ENCODE data around the gene KRTAP9-1. TPM values are rescaled to one million over a fixed set of nuclear protein-coding genes. Genes with fewer than 3 reads are reported as not detected.

KRTAP9-1 gene
- total RNA-seq, 1 experiment from 2014 or later, result not detected

Other genes with a start within 250 kb of the KRTAP9-1 start
- gene KRT39, start 222.9 kb upstream of the KRTAP9-1 start, total RNA-seq (2014; rRNA removed; shearing (Covaris generic)), result not detected in 2 replicates
- not detected in 2 replicates for gene KRT40, start 205.6 kb upstream of the KRTAP9-1 start, total RNA-seq (2014; rRNA removed; shearing (Covaris generic))
- gene KRTAP3-3, start 195.7 kb upstream of the KRTAP9-1 start, total RNA-seq (2014; rRNA removed; shearing (Covaris generic)), result not detected in 2 replicates
- gene KRTAP3-2, start 190.0 kb upstream of the KRTAP9-1 start, total RNA-seq (2014; rRNA removed; shearing (Covaris generic)), result not detected in 2 replicates
- not detected in 2 replicates for gene KRTAP3-1, start 180.8 kb upstream of the KRTAP9-1 start, total RNA-seq (2014; rRNA removed; shearing (Covaris generic))
- gene KRTAP1-5, start 162.7 kb upstream of the KRTAP9-1 start, total RNA-seq (2014; rRNA removed; shearing (Covaris generic)), result 0.45 and 2.5 TPM in 2 replicates
- gene KRTAP1-4, start 159.7 kb upstream of the KRTAP9-1 start, total RNA-seq (2014; rRNA removed; shearing (Covaris generic)), result not detected in 2 replicates
- gene KRTAP1-3, start 155.0 kb upstream of the KRTAP9-1 start, total RNA-seq (2014; rRNA removed; shearing (Covaris generic)), result not detected in 2 replicates
- gene KRTAP1-1, start 148.4 kb upstream of the KRTAP9-1 start, total RNA-seq (2014; rRNA removed; shearing (Covaris generic)), result not detected in 2 replicates
- gene KRTAP2-1, start 142.6 kb upstream of the KRTAP9-1 start, total RNA-seq (2014; rRNA removed; shearing (Covaris generic)), result not detected in 2 replicates
- gene KRTAP2-2, start 134.7 kb upstream of the KRTAP9-1 start, total RNA-seq (2014; rRNA removed; shearing (Covaris generic)), result not detected in 2 replicates
- gene KRTAP2-3, start 129.8 kb upstream of the KRTAP9-1 start, total RNA-seq (2014; rRNA removed; shearing (Covaris generic)), result not detected in 2 replicates
- not detected in 2 replicates for gene KRTAP2-4, start 124.0 kb upstream of the KRTAP9-1 start, total RNA-seq (2014; rRNA removed; shearing (Covaris generic))
- gene KRTAP4-7, start 105.7 kb upstream of the KRTAP9-1 start, total RNA-seq (2014; rRNA removed; shearing (Covaris generic)), result not detected in 2 replicates
- not detected in 2 replicates for gene KRTAP4-8, start 91.7 kb upstream of the KRTAP9-1 start, total RNA-seq (2014; rRNA removed; shearing (Covaris generic))
- not detected in 2 replicates for gene KRTAP4-16, start 87.7 kb upstream of the KRTAP9-1 start, total RNA-seq (2014; rRNA removed; shearing (Covaris generic))
- gene KRTAP4-9, start 84.5 kb upstream of the KRTAP9-1 start, total RNA-seq (2014; rRNA removed; shearing (Covaris generic)), result not detected in 2 replicates
- gene KRTAP4-11, start 71.5 kb upstream of the KRTAP9-1 start, total RNA-seq (2014; rRNA removed; shearing (Covaris generic)), result not detected in 2 replicates
- gene KRTAP4-12, start 65.7 kb upstream of the KRTAP9-1 start, total RNA-seq (2014; rRNA removed; shearing (Covaris generic)), result not detected in 2 replicates
- gene KRTAP4-6, start 49.3 kb upstream of the KRTAP9-1 start, total RNA-seq (2014; rRNA removed; shearing (Covaris generic)), result not detected in 2 replicates
- not detected in 2 replicates for gene KRTAP4-5, start 40.1 kb upstream of the KRTAP9-1 start, total RNA-seq (2014; rRNA removed; shearing (Covaris generic))
- not detected in 2 replicates for gene KRTAP4-4, start 29.1 kb upstream of the KRTAP9-1 start, total RNA-seq (2014; rRNA removed; shearing (Covaris generic))
- gene KRTAP4-3, start 21.7 kb upstream of the KRTAP9-1 start, total RNA-seq (2014; rRNA removed; shearing (Covaris generic)), result not detected in 2 replicates
- not detected in 2 replicates for gene KRTAP4-2, start 11.7 kb upstream of the KRTAP9-1 start, total RNA-seq (2014; rRNA removed; shearing (Covaris generic))
- gene KRTAP4-1, start 5.0 kb upstream of the KRTAP9-1 start, total RNA-seq (2014; rRNA removed; shearing (Covaris generic)), result not detected in 2 replicates
- gene KRTAP9-2, start 36.8 kb downstream of the KRTAP9-1 start, total RNA-seq (2014; rRNA removed; shearing (Covaris generic)), result not detected in 2 replicates
- gene KRTAP9-3, start 42.6 kb downstream of the KRTAP9-1 start, total RNA-seq (2014; rRNA removed; shearing (Covaris generic)), result not detected in 2 replicates
- not detected in 2 replicates for gene KRTAP9-8, start 48.1 kb downstream of the KRTAP9-1 start, total RNA-seq (2014; rRNA removed; shearing (Covaris generic))
- gene KRTAP9-4, start 59.8 kb downstream of the KRTAP9-1 start, total RNA-seq (2014; rRNA removed; shearing (Covaris generic)), result not detected in 2 replicates
- gene KRTAP9-9, start 65.5 kb downstream of the KRTAP9-1 start, total RNA-seq (2014; rRNA removed; shearing (Covaris generic)), result not detected in 2 replicates
- gene KRTAP9-6, start 75.5 kb downstream of the KRTAP9-1 start, total RNA-seq (2014; rRNA removed; shearing (Covaris generic)), result not detected in 2 replicates
- gene KRTAP9-7, start 85.8 kb downstream of the KRTAP9-1 start, total RNA-seq (2014; rRNA removed; shearing (Covaris generic)), result not detected in 2 replicates
- gene KRTAP29-1, start 113.0 kb downstream of the KRTAP9-1 start, total RNA-seq (2014; rRNA removed; shearing (Covaris generic)), result not detected in 2 replicates
- not detected in 2 replicates for gene KRTAP16-1, start 119.4 kb downstream of the KRTAP9-1 start, total RNA-seq (2014; rRNA removed; shearing (Covaris generic))
- gene KRTAP17-1, start 125.8 kb downstream of the KRTAP9-1 start, total RNA-seq (2014; rRNA removed; shearing (Covaris generic)), result not detected in 2 replicates
- not detected in 2 replicates for gene KRT33A, start 160.9 kb downstream of the KRTAP9-1 start, total RNA-seq (2014; rRNA removed; shearing (Covaris generic))
- 0.21 and 0.72 TPM in 2 replicates for gene KRT33B, start 179.9 kb downstream of the KRTAP9-1 start, total RNA-seq (2014; rRNA removed; shearing (Covaris generic))
- 0.84 and 1.6 TPM in 2 replicates for gene KRT34, start 192.4 kb downstream of the KRTAP9-1 start, total RNA-seq (2014; rRNA removed; shearing (Covaris generic))
- gene KRT31, start 207.7 kb downstream of the KRTAP9-1 start, total RNA-seq (2014; rRNA removed; shearing (Covaris generic)), result not detected in 2 replicates
- gene KRT37, start 234.7 kb downstream of the KRTAP9-1 start, total RNA-seq (2014; rRNA removed; shearing (Covaris generic)), result not detected in 2 replicates

Data from SJSA1 (cell line).